AG09309 (cell line): ENCODE measurements around the gene GRHL1.

ENCODE experiments used
- DNase-seq: peaks from one replicate; pipeline ENCODE4 v3.0.0-alpha.2; 2010; ENCODE audit warnings: low read depth
- H3K4me3 ChIP-seq: 2 replicates; pipeline ENCODE4 v1.5.1; 2011; ENCODE audit warnings: mild to moderate bottlenecking, low read depth, low read length, moderate library complexity; ENCODE audit not compliant: control insufficient read depth
- CTCF ChIP-seq: IDR thresholded peaks from 2 replicates; pipeline ENCODE4 v1.5.1; 2011; ENCODE audit warnings: mild to moderate bottlenecking, low read depth, low read length, inconsistent platforms; ENCODE audit not compliant: insufficient read depth, control insufficient read depth; ENCODE audit errors: missing control alignments

GRHL1 gene

GRCh38 chr2:10016001-10016801 lies 64.7 kb downstream of the GRHL1 start:
- no peak overlapping the region for H3K4me3 ChIP-seq
- DNase-seq = no peak
- no peak for TF ChIP-seq CTCF

GRCh38 chr2:10016802-10017258 lies 65.3 kb downstream of the GRHL1 start:
- TF ChIP-seq CTCF = no peak
- no peak overlapping the region for H3K4me3 ChIP-seq
- DNase-seq = no peak

GRCh38 chr2:10017313-10017941 lies 65.9 kb downstream of the GRHL1 start:
- TF ChIP-seq CTCF = no peak
- no peak overlapping the region for H3K4me3 ChIP-seq
- no peak for DNase-seq

GRCh38 chr2:10019174-10019573 lies 67.7 kb downstream of the GRHL1 start:
- peak; percentile 17 for DNase-seq
- H3K4me3 ChIP-seq = no peak overlapping the region
- no peak for TF ChIP-seq CTCF

GRCh38 chr2:10019602-10020400 lies 68.3 kb downstream of the GRHL1 start:
- no peak overlapping the region for H3K4me3 ChIP-seq
- TF ChIP-seq CTCF = no peak
- no peak for DNase-seq

GRCh38 chr2:10022041-10022421 lies 70.5 kb downstream of the GRHL1 start:
- H3K4me3 ChIP-seq = no peak overlapping the region
- DNase-seq = no peak
- TF ChIP-seq CTCF = no peak
